ENCODE results near the gene ZNF117. TPM values are rescaled to one million over a fixed set of nuclear protein-coding genes. Genes with fewer than 3 reads are reported as not detected.

ZNF117 gene
- total and polyA plus RNA-seq, 10 of the 15 experiments (the other 5 are each of a cell fraction or from before 2014, with no cell fraction given) = 1.4 to 15.3 (median 7.6) TPM

DNA sequence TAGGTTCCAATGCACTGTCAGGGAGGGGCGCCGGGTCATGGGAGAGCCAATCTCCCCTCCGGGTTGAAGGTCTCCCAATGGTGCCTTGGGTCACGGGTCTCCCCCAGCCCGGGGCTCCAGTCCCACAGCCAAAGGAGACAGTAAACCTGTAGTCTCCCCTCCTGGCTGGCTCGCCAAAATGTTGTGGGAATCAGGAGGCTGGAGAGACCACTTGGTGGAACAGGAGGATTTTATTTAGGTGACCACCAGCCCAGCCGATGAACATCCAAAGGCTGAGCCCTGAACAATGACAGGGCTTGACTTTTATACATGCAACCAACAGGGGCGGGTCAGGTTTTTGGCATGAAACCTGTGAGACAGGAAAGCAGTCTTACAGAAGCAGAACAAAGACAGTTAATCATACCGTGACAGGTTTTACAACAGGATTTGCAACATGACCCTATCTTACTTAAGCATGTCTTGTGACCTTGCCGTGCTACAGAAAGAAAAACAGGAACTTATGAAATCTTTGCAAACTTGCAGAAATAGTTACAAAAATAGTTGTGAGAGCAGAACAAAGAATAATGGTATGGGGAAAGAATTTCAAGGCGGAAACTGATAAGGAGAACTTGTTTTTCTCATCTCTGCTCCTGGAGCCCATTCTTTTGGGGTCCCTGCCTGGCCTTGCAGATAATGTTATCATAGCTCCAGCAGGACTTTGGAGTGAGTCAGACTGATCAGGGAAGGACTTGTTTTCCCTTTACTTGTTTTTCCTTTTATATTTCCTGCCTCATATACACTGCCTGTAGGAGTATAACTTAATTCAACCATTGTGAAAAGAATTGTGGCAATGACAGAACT, 8.5 kb upstream of the ZNF117 start:
- RAD21 ChIA-PET (ENCODE audit: unreplicated experiment) = no interaction called here
- WGBS (ENCODE audit: insufficient coverage, insufficient replicate concordance, low lambda C conversion rate, missing lambda C conversion rate) = 67% methylated on average over 11 of the region's 11 CpGs
- Histone ChIP-seq H3K27ac (ENCODE audit: control insufficient read depth, insufficient read depth) (no peak overlapping the region), H3K9me3 (replicated peaks; ENCODE audit: control insufficient read depth, insufficient read depth, low read length) (peaks cover 42% of the 10 kb centered on the region), H3K79me2 (ENCODE audit: control insufficient read depth, insufficient read depth, low read length) (peaks cover 4% of the 10 kb centered on the region), H4K20me1 (ENCODE audit: control insufficient read depth, insufficient read depth) (no peaks in the 10 kb centered on the region), H3K36me3 (ENCODE audit: control insufficient read depth in 2 of 2, insufficient read depth in 2 of 2, low read length in 1 of 2) (peaks cover 0 to 3% of the 10 kb centered on the region in 2 experiments; a peak in 2 of 4 replicates), H3K4me1 (ENCODE audit: control insufficient read depth, insufficient read depth, low read length) (no peaks in the 10 kb centered on the region), H3K9ac (ENCODE audit: control insufficient read depth, insufficient read depth, low read length) (no peak overlapping the region), H2AFZ (ENCODE audit: control insufficient read depth, low read depth, low read length) (no peak overlapping the region), H3K4me3 (no peak overlapping the region), H3K4me2 (ENCODE audit: control insufficient read depth, insufficient read depth) (no peak overlapping the region), H3K27me3 (replicated peaks in 1 of 2; ENCODE audit: control insufficient read depth in 2 of 2, insufficient read depth in 2 of 2, low read length in 1 of 2) (no peaks in the 10 kb centered on the region)
- SMC1A ChIA-PET (ENCODE audit: uncharacterized antibody, unreplicated experiment) = no interaction called here
- peak; percentile 51 for ATAC-seq
- CTCF ChIA-PET = no interaction called here
- no TSS peak for BruUV-seq (replicated peaks)
- DNase-seq (ENCODE audit: low read depth, low spot score) = peak; percentile 19
- FAIRE-seq = no peak
- intact Hi-C loops (cut with micrococcal nuclease; ENCODE audit: unreplicated experiment) = loop anchor here (5.0 to 10.0 kb wide), 3 partner anchors 38 to 335 kb away; partner anchors contain the start of genes ZNF107 and ZNF138
- POLR2A ChIA-PET = no interaction called here
- in situ Hi-C loops (cut with MboI) = no loop called here
- TF ChIP-seq BRCA1 (IDR thresholded peaks at IDR 0.05; ENCODE audit: low read depth, low read length) (no peak), ASH2L (IDR thresholded peaks at IDR 0.05; ENCODE audit: borderline replicate concordance, low read depth) (no peak), SIX5 (IDR thresholded peaks at IDR 0.05; ENCODE audit: low read depth, low read length, severe bottlenecking) (no peak), ESRRA (IDR thresholded peaks at IDR 0.05; ENCODE audit: low read length) (no peak), ATF7 (IDR thresholded peaks at IDR 0.05; ENCODE audit: low read depth) (peak; percentile 29; the same call in 1 of the 2 replicates), CREB1 (IDR thresholded peaks at IDR 0.05; ENCODE audit: low read depth) (0 out of 2 replicates have a peak, but pooled peaks have one; percentile 12), RFX5 (IDR thresholded peaks at IDR 0.05; ENCODE audit: low read depth, low read length) (no peak)
- TF ChIP-seq, protein P1, sequence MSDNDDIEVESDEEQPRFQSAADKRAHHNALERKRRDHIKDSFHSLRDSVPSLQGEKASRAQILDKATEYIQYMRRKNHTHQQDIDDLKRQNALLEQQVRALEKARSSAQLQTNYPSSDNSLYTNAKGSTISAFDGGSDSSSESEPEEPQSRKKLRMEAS (IDR thresholded peaks at IDR 0.05; ENCODE audit: low read depth, low read length) = no peak
- TF ChIP-seq, protein P2, sequence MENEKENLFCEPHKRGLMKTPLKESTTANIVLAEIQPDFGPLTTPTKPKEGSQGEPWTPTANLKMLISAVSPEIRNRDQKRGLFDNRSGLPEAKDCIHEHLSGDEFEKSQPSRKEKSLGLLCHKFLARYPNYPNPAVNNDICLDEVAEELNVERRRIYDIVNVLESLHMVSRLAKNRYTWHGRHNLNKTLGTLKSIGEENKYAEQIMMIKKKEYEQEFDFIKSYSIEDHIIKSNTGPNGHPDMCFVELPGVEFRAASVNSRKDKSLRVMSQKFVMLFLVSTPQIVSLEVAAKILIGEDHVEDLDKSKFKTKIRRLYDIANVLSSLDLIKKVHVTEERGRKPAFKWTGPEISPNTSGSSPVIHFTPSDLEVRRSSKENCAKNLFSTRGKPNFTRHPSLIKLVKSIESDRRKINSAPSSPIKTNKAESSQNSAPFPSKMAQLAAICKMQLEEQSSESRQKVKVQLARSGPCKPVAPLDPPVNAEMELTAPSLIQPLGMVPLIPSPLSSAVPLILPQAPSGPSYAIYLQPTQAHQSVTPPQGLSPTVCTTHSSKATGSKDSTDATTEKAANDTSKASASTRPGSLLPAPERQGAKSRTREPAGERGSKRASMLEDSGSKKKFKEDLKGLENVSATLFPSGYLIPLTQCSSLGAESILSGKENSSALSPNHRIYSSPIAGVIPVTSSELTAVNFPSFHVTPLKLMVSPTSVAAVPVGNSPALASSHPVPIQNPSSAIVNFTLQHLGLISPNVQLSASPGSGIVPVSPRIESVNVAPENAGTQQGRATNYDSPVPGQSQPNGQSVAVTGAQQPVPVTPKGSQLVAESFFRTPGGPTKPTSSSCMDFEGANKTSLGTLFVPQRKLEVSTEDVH (IDR thresholded peaks at IDR 0.05; ENCODE audit: low read depth, partially characterized antibody) = no peak
- TF ChIP-seq, protein P3, sequence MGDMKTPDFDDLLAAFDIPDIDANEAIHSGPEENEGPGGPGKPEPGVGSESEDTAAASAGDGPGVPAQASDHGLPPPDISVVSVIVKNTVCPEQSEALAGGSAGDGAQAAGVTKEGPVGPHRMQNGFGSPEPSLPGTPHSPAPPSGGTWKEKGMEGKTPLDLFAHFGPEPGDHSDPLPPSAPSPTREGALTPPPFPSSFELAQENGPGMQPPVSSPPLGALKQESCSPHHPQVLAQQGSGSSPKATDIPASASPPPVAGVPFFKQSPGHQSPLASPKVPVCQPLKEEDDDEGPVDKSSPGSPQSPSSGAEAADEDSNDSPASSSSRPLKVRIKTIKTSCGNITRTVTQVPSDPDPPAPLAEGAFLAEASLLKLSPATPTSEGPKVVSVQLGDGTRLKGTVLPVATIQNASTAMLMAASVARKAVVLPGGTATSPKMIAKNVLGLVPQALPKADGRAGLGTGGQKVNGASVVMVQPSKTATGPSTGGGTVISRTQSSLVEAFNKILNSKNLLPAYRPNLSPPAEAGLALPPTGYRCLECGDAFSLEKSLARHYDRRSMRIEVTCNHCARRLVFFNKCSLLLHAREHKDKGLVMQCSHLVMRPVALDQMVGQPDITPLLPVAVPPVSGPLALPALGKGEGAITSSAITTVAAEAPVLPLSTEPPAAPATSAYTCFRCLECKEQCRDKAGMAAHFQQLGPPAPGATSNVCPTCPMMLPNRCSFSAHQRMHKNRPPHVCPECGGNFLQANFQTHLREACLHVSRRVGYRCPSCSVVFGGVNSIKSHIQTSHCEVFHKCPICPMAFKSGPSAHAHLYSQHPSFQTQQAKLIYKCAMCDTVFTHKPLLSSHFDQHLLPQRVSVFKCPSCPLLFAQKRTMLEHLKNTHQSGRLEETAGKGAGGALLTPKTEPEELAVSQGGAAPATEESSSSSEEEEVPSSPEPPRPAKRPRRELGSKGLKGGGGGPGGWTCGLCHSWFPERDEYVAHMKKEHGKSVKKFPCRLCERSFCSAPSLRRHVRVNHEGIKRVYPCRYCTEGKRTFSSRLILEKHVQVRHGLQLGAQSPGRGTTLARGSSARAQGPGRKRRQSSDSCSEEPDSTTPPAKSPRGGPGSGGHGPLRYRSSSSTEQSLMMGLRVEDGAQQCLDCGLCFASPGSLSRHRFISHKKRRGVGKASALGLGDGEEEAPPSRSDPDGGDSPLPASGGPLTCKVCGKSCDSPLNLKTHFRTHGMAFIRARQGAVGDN (IDR thresholded peaks at IDR 0.05) = no peak
- TF ChIP-seq, protein P4, sequence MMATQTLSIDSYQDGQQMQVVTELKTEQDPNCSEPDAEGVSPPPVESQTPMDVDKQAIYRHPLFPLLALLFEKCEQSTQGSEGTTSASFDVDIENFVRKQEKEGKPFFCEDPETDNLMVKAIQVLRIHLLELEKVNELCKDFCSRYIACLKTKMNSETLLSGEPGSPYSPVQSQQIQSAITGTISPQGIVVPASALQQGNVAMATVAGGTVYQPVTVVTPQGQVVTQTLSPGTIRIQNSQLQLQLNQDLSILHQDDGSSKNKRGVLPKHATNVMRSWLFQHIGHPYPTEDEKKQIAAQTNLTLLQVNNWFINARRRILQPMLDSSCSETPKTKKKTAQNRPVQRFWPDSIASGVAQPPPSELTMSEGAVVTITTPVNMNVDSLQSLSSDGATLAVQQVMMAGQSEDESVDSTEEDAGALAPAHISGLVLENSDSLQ (IDR thresholded peaks at IDR 0.05) = peak; percentile 73
